Measurements from ENCODE around the gene SHOC2. TPM values are rescaled to one million over a fixed set of nuclear protein-coding genes. Genes with fewer than 3 reads are reported as not detected.

The SHOC2 gene
- total RNA-seq, 1 experiment from 2014 or later = 14.3 TPM

- intact Hi-C loops (cut with micrococcal nuclease) = no loop called here
- H3F3A ChIP-seq (ENCODE audit: low read length, unreplicated experiment) = no peaks in the 10 kb centered on the region
- no peak overlapping the region for H3K9ac ChIP-seq (ENCODE audit: low read length)
- H3K27ac ChIP-seq (ENCODE audit: low read length) = no peak overlapping the region
- CTCF ChIA-PET = no interaction called here
- H3K36me3 ChIP-seq (ENCODE audit: low read depth, low read length) = no peaks in the 10 kb centered on the region
- no peaks in the 10 kb centered on the region for H3K79me2 ChIP-seq (ENCODE audit: low read length)
- no peaks in the 10 kb centered on the region for H4K20me1 ChIP-seq (ENCODE audit: low read length)
- no peak overlapping the region for H3K4me3 ChIP-seq (ENCODE audit: low read length)
- POLR2A ChIA-PET (ENCODE audit: unreplicated experiment) = no interaction called here
- no peaks in the 10 kb centered on the region for H3K4me1 ChIP-seq (ENCODE audit: insufficient read depth, low read length)
- H3K9me3 ChIP-seq (ENCODE audit: low read length) = no peaks in the 10 kb centered on the region
- ATAC-seq (no peak), DNase-seq (no peak)
- no TSS peak for BruUV-seq (replicated peaks)
- no peaks in the 10 kb centered on the region for H3K27me3 ChIP-seq (ENCODE audit: low read length)
- TF ChIP-seq, protein P1, sequence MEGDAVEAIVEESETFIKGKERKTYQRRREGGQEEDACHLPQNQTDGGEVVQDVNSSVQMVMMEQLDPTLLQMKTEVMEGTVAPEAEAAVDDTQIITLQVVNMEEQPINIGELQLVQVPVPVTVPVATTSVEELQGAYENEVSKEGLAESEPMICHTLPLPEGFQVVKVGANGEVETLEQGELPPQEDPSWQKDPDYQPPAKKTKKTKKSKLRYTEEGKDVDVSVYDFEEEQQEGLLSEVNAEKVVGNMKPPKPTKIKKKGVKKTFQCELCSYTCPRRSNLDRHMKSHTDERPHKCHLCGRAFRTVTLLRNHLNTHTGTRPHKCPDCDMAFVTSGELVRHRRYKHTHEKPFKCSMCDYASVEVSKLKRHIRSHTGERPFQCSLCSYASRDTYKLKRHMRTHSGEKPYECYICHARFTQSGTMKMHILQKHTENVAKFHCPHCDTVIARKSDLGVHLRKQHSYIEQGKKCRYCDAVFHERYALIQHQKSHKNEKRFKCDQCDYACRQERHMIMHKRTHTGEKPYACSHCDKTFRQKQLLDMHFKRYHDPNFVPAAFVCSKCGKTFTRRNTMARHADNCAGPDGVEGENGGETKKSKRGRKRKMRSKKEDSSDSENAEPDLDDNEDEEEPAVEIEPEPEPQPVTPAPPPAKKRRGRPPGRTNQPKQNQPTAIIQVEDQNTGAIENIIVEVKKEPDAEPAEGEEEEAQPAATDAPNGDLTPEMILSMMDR (conservative IDR thresholded peaks at IDR 0.05; ENCODE audit: low read depth, low read length) = no peak
- TF ChIP-seq EZH2 (IDR thresholded peaks at IDR 0.05; ENCODE audit: low read length, unreplicated experiment) (no peak), EZH2phosphoT487 (IDR thresholded peaks at IDR 0.05; ENCODE audit: borderline replicate concordance, low read length) (no peak)
- no peaks in the 10 kb centered on the region for H3K9me2 ChIP-seq (replicated peaks; ENCODE audit: low read length)
- no peak overlapping the region for H2AFZ ChIP-seq (ENCODE audit: low read length)
- no peak overlapping the region for H3K4me2 ChIP-seq (ENCODE audit: low read length)
Measured at GRCh38 chr10:111015181-111015580, 95.8 kb downstream of the SHOC2 start.

DNA sequence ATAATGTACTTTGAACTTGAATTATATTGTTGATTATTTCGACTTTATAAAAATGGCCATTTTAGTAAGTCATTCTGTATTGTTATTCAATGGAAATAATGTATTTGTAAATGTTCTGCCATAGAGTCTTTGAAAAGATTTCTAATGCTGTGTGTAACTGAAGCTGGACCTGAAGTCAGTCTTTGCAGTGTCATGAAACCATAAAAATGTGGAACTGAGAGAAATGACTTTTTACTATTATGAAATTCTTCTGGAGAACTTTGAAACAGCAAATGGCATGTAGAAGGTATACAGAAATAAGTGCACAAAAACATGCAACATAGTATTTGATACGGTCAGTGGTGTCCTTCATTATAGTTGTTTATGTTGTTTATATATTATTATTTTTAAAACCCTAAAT lies 97.7 kb downstream of the SHOC2 start:
- H3F3A ChIP-seq (ENCODE audit: low read length, unreplicated experiment) = no peaks in the 10 kb centered on the region
- BruUV-seq (replicated peaks) = no TSS peak

GRCh38 chr10:111018021-111018420 lies 98.6 kb downstream of the SHOC2 start:
- DNase-seq = peak; percentile 44
- POLR2A ChIA-PET (ENCODE audit: unreplicated experiment) = no interaction called here
- CTCF ChIA-PET = no interaction called here
- H3F3A ChIP-seq (ENCODE audit: low read length, unreplicated experiment) = no peaks in the 10 kb centered on the region
- H3K27me3 ChIP-seq (ENCODE audit: low read length) = no peaks in the 10 kb centered on the region
- H3K4me1 ChIP-seq (ENCODE audit: insufficient read depth, low read length) = no peaks in the 10 kb centered on the region
- no peak overlapping the region for H3K4me3 ChIP-seq (ENCODE audit: low read length)
- H2AFZ ChIP-seq (ENCODE audit: low read length) = no peak overlapping the region
- no peaks in the 10 kb centered on the region for H3K9me2 ChIP-seq (replicated peaks; ENCODE audit: low read length)
- no peaks in the 10 kb centered on the region for H4K20me1 ChIP-seq (ENCODE audit: low read length)
- H3K79me2 ChIP-seq (ENCODE audit: low read length) = no peaks in the 10 kb centered on the region
- BruUV-seq (replicated peaks) = no TSS peak
- no peak overlapping the region for H3K27ac ChIP-seq (ENCODE audit: low read length)
- H3K4me2 ChIP-seq (ENCODE audit: low read length) = no peak overlapping the region
- H3K9ac ChIP-seq (ENCODE audit: low read length) = no peak overlapping the region
- TF ChIP-seq EZH2 (IDR thresholded peaks at IDR 0.05; ENCODE audit: low read length, unreplicated experiment) (no peak), EZH2phosphoT487 (IDR thresholded peaks at IDR 0.05; ENCODE audit: borderline replicate concordance, low read length) (no peak)
- H3K9me3 ChIP-seq (ENCODE audit: low read length) = no peaks in the 10 kb centered on the region
- no peak for ATAC-seq
- intact Hi-C loops (cut with micrococcal nuclease) = no loop called here
- H3K36me3 ChIP-seq (ENCODE audit: low read depth, low read length) = no peaks in the 10 kb centered on the region

More for the DNA sequence above, 97.7 kb downstream of the SHOC2 start:
- no peaks in the 10 kb centered on the region for H4K20me1 ChIP-seq (ENCODE audit: low read length)
- H2AFZ ChIP-seq (ENCODE audit: low read length) = no peak overlapping the region
- intact Hi-C loops (cut with micrococcal nuclease) = no loop called here
- no peaks in the 10 kb centered on the region for H3K36me3 ChIP-seq (ENCODE audit: low read depth, low read length)
- H3K4me2 ChIP-seq (ENCODE audit: low read length) = no peak overlapping the region
- H3K4me3 ChIP-seq (ENCODE audit: low read length) = no peak overlapping the region
- H3K9me3 ChIP-seq (ENCODE audit: low read length) = no peaks in the 10 kb centered on the region
- no peak for ATAC-seq
- no peaks in the 10 kb centered on the region for H3K4me1 ChIP-seq (ENCODE audit: insufficient read depth, low read length)
- TF ChIP-seq, protein P1 (conservative IDR thresholded peaks at IDR 0.05; ENCODE audit: low read depth, low read length) = no peak
- TF ChIP-seq EZH2 (IDR thresholded peaks at IDR 0.05; ENCODE audit: low read length, unreplicated experiment) (no peak), EZH2phosphoT487 (IDR thresholded peaks at IDR 0.05; ENCODE audit: borderline replicate concordance, low read length) (no peak)
- DNase-seq = no peak
- no peak overlapping the region for H3K9ac ChIP-seq (ENCODE audit: low read length)
- no peak overlapping the region for H3K27ac ChIP-seq (ENCODE audit: low read length)
- ChIA-PET POLR2A (ENCODE audit: unreplicated experiment) (no interaction called here), CTCF (no interaction called here)
- H3K79me2 ChIP-seq (ENCODE audit: low read length) = no peaks in the 10 kb centered on the region
- H3K9me2 ChIP-seq (replicated peaks; ENCODE audit: low read length) = no peaks in the 10 kb centered on the region
- no peaks in the 10 kb centered on the region for H3K27me3 ChIP-seq (ENCODE audit: low read length)

All from PC-3 (cell line).